Mammary epithelial cell (primary cell): ENCODE data around the gene EPHB3.

Experiments
- EZH2 ChIP-seq: IDR thresholded peaks from 2 replicates; pipeline ENCODE4 v1.6.1; 2012; ENCODE audit warnings: low read length, inconsistent platforms, borderline replicate concordance
- TF ChIP-seq, protein P1 (sequence below), 2 donors: IDR thresholded peaks in 1 of 2; conservative IDR thresholded peaks in 1 of 2; 2 replicates each; pipeline ENCODE4 v1.5.1; 2011 to 2012; ENCODE audit warnings: inconsistent platforms in 2 of 2, low read length in 2 of 2, mild to moderate bottlenecking in 2 of 2, control low read depth in 1 of 2, low read depth in 1 of 2; ENCODE audit not compliant: insufficient read depth in 1 of 2; ENCODE audit errors: extremely low read depth in 1 of 2

DNA sequence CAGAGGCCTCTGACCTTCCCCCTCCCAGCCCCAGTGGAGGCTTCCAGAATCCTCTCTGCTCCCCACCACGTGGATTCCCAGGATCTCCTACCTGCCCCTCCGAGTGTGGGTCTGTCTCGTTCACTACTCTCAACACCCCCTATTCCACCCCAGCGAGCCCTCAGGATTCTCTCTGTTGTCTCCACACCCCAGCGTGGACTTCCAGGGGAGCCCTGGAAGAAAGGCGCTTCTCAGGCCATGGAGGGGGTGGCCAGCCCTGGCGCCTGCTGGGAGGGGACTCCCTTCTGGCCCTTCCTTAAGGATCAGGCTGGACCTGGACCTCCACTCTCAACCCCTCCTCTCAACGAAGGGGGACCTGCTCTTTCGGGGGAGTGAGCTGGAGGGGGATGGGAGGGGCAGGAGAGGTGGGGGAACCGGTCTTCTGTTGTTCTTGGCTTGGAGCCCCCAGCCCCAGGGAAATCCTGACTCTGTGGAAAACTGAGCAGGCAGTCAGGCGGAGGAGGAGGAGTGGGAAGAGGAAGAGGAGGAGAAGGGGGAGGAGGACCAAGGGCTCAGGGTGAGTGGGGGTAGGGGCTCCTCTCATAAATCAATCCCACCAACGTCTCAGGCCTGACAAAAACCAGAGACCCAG is 32.9 kb downstream of the EPHB3 start:
- TF ChIP-seq, protein P1, sequence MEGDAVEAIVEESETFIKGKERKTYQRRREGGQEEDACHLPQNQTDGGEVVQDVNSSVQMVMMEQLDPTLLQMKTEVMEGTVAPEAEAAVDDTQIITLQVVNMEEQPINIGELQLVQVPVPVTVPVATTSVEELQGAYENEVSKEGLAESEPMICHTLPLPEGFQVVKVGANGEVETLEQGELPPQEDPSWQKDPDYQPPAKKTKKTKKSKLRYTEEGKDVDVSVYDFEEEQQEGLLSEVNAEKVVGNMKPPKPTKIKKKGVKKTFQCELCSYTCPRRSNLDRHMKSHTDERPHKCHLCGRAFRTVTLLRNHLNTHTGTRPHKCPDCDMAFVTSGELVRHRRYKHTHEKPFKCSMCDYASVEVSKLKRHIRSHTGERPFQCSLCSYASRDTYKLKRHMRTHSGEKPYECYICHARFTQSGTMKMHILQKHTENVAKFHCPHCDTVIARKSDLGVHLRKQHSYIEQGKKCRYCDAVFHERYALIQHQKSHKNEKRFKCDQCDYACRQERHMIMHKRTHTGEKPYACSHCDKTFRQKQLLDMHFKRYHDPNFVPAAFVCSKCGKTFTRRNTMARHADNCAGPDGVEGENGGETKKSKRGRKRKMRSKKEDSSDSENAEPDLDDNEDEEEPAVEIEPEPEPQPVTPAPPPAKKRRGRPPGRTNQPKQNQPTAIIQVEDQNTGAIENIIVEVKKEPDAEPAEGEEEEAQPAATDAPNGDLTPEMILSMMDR (conservative IDR thresholded peaks at IDR 0.05 in 1 of 2, IDR thresholded peaks at IDR 0.05 in 1 of 2; ENCODE audit: extremely low read depth in 1 of 2, insufficient read depth in 1 of 2, low read depth in 1 of 2, low read length in 2 of 2), result no peak
- TF ChIP-seq EZH2, result no peak
